HG03432 (cell line): ENCODE results near the gene NCDN.
A peak's percentile ranks its signal among the peaks of the same experiment; 100 is the strongest.

ENCODE experiments used
- ATAC-seq: cut with Tn5 transposase; IDR thresholded peaks from one replicate; pipeline ENCODE4 v1.9.1; 2021; ENCODE audit warnings: mild to moderate bottlenecking, moderate library complexity; ENCODE audit not compliant: unreplicated experiment

The NCDN gene

DNA sequence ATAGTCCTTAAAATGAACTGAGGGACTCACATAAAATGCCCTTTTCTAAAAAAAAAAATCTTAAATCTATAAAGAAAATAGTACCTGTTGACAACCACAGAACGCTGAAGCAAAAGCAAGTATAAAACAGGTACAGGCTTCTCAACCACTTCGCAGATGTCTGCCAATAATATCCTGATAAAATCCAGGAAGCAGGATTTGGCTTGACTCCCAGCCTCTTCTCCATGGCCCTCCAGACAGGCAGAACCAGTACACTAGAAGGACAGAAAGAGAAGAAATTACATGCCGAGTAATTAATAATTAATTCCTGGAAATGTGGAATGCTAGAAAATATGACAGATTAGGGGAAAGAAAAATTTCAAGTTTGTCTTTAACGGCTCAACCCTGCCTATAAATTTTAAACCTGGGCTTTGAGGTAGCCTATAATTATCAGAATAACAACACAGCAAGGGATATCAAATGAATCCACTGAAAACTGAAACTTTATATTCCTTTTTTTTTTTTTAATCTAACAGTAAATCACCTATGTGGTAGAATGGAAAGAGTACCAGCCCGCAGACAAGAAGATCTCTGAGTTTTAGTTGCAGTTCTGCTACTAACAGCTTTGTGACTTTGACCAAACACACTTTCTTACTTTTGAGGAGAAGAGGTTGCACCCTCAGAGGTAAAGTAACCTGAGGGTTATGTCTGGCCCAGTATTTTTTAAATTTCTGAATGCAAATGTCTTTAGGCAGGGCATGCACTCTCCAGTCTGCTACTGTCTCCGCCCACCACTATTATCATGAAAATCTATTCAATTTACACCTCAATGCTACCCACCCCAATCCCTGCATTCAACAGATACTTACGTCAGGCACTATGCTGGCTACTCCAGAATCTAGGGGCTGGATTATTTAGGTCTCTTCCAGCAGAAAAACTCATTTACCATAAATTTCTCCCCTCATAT lies 3.1 kb upstream of the NCDN start:
- ATAC-seq = no peak

- no peak for ATAC-seq
These were observed 2.4 kb upstream of the NCDN start for GRCh38 chr1:35555212-35555584.

DNA sequence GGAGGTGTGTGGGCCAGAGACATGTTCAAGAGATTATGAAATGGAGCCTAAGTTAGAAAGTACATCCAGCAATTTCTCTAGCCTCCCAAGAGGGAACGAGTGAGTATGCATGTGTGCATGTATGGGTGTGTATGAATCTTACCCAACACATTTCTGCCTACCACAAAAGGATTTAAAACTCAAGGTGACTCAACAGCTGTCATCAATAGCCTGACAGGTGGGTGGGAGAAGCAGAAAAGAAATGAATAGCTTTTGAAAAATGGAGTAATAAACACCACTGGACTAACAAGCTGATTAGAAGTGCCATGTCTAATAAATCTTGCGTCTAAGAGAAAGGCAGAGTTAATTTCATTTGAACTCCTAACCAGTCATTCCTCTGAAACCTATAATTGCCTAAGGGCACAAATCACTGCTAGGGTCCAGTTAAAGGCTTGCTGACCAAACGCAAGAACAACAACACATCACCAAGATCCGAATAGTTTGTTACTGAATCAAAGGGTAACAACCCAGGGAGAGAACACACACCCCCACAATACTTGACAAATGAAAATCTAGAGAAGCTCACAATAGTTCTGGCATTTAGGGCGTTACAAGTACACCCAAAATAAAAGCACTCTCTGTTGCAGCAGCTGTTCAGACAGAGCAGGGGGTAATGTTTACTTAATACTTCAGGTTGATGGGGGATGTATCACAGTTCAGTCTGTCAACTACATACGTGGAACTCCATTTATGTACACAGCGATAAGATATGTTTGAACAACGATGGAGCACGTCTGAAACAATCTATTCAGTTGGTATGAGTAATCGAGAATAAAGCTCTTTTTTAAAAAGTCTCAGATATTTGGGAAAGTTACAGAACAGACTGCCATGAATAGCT lies 1.8 kb upstream of the NCDN start:
- no peak for ATAC-seq

GRCh38 chr1:35556484-35557117 lies 998 bp upstream of the NCDN start:
- no peak for ATAC-seq

DNA sequence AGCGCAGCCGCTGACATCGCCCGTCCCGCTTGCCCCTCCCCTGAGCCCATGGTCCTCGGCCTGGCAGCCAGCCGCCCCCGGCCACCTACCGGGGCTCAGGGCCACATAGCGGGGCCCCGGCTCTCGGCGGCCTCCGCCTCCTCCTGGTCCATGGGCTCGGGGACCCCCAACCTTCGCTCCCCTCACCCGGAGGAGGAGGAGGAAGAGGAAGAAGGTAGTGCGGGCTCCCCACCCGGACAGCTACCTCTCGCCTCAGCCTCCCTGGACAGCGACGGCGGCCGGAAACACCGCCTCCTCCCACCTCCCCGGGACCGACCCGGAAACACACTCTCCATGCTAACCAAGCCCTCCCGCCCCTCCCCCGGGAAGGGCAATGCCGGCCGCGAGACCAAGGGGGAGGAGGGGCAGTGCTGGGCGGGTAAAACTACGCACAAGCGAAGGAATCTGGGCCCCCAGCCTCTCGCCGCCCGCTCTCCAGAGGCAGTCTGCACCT lies 435 bp upstream of the NCDN start, which contains the start of gene KIAA0319L:
TSS of gene KIAA0319L (minus strand) at position 286 of the 493 bp plus-strand sequence. CDS start 2,912 bp downstream, outside the sequence.
- ATAC-seq = peak; percentile 84

GRCh38 chr1:35558374-35559316 lies 1.0 kb downstream of the NCDN start:
- no peak for ATAC-seq

DNA sequence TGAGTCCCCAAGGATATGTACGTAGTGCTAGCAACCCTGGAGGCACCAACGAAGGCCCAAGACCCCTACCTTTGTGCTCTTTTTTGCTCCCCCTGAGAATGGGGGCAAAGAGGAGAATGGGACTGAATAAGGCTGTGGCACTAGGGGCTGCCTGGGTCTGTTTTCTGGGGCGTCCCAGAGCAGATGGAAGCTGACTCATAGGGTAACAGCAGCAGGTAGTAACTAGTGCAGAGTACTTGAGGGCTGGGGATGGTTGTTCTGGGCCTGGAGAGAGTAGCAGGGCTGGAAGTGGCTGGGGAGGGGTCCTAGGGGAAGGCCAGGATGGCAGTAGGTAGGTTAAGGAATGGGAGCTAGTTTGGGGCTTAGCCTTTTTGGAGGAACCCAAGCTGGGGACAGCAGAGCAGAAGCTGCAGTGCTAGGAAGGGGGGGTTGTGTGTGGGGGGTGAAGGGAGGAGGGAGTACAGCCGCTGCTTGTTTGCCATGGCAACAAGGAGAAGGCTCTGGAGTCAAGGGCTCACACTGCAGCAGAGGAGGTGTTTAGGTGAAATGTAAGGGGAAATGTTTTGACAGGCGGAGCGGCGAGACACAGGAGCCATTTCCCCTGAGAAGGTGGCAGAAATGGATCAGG lies 1.8 kb downstream of the NCDN start:
- no peak for ATAC-seq

DNA sequence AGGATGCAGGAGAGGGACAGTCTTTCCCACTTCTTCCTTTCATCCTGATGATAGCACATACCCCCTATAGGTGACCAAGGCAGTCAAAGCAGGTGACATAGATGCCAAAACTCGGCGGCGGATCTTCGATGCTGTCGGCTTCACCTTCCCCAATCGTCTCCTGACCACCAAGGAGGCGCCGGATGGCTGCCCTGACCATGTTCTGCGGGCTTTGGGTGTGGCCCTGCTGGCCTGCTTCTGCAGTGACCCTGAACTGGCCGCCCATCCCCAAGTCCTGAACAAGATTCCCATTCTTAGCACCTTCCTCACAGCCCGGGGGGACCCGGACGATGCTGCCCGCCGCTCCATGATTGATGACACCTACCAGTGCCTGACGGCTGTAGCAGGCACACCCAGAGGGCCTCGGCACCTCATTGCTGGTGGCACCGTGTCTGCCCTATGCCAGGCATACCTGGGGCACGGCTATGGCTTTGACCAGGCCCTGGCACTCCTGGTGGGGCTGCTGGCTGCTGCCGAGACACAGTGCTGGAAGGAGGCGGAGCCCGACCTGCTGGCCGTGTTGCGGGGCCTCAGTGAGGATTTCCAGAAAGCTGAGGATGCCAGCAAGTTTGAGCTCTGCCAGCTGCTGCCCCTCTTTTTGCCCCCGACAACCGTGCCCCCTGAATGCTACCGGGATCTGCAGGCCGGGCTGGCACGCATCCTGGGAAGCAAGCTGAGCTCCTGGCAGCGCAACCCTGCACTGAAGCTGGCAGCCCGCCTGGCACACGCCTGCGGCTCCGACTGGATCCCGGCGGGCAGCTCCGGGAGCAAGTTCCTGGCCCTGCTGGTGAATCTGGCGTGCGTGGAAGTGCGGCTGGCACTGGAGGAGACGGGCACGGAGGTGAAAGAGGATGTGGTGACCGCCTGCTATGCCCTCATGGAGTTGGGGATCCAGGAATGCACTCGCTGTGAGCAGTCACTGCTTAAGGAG lies 2.9 kb downstream of the NCDN start:
- no peak for ATAC-seq

- ATAC-seq = no peak
These were observed 3.8 kb downstream of the NCDN start for GRCh38 chr1:35561297-35561971.

GRCh38 chr1:35561972-35562680 lies 4.5 kb downstream of the NCDN start:
- no peak for ATAC-seq

- no peak for ATAC-seq
These were observed 5.6 kb downstream of the NCDN start for GRCh38 chr1:35563166-35563565.

DNA sequence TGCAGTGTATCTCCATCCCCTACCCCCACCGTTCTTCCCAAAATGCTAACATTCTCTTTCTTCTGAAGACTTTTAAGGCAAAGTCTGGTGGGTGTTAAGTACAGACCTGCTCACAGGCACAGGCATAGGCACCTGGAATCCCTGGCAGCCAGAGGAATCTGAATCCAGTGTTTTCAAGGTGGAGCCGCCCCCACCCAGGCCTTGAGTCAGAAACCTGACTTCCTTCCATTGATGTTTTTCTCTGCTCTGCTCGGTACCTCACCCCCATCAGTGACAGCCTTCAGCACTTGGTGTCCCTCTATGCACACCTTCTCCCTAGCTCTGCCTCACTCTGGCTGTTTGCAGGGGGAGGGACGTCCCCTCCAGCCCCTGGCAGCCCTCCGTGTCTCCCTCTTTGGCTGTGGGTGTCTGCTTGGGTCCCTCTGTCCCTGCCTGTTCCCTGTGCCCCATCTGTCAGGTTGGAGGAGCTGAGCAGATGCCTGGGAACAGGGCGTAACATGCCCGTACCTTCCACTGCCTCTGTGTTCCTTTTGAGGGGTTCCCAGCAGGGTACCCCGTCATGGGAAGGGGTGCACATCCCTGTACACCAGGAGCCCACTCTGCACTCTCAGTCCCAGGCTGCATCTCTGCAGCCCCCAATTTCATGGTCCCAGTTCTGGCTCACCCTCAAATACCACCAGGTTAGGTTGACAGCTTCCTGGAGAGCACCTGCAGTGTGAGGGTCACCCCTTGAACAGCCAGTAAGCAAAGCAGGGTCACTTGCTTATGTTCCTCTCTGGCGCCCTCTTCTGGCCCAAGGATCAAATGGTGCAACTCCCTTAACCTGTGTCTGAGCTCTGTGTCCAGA lies 6.7 kb downstream of the NCDN start:
- ATAC-seq = no peak

DNA sequence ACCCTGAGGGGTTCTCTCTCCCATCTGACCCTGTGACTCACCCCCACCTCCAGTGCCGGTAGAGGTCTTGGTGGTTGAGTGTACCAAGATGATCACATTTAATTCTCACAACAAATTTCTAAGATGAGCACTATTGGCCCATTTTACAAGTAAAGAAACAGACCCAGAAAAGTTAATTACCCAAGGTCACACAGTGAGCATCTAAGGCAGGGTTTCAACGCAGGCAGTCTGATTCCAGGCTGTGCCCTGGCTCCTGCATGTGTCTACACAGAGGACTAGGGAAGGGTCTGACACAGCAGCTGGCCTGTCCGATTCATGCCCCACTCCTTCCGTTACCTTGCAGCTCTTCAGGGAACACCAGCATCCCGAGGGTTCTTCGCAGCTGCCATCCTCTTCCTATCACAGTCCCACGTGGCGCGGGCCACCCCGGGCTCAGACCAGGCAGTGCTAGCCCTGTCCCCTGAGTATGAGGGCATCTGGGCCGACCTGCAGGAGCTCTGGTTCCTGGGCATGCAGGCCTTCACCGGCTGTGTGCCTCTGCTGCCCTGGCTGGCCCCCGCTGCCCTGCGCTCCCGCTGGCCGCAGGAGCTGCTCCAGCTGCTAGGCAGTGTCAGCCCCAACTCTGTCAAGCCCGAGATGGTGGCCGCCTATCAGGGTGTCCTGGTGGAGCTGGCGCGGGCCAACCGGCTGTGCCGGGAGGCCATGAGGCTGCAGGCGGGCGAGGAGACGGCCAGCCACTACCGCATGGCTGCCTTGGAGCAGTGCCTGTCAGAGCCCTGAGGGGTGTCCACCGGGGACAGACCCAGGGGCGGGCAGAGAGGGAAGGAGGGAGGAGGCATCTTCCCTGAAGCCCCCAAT lies 7.5 kb downstream of the NCDN start:
- ATAC-seq = no peak

DNA sequence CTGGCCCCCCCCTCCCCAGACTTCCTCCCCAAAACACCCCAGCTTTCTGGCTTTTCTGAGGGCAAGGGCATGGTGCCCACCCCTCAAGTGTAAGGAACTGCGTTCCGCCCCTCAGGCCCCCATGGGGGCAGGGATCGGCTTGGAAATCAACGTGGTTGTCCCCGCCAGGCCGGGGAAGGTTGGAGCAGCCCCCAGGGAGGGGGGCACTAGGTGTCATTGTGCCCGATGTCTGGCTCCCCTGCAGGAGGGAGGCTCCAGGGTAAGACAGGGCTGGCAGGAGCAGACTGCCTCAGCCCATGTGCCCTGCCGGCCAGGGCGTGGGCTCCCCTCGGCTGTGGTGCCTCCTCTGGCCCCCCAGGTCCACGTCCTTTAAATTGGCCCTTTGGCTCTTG lies 8.1 kb downstream of the NCDN start:
- no peak for ATAC-seq

- no peak for ATAC-seq
These were observed 10.5 kb downstream of the NCDN start for GRCh38 chr1:35567947-35568558.
